Heart left ventricle (tissue), 13 donors: ENCODE data around the gene MEF2A.
A peak's percentile ranks its signal among the peaks of the same experiment; 100 is the strongest.

Experiments used
- CTCF ChIP-seq, 12 donors: fragments of 200-600 bp; sonication (generic) in 4 of 12; IDR thresholded peaks; one replicate each; pipeline versions ENCODE4 v1.5.0 to v1.8.0; 2018 to 2022; ENCODE audit warnings: antibody characterized with exemption in 12 of 12, mild to moderate bottlenecking in 5 of 12
- POLR2A ChIP-seq, 2 donors: fragments of 450-650 bp; IDR thresholded peaks; one replicate each; pipeline ENCODE4 v1.6.1; 2017; ENCODE audit warnings: antibody characterized with exemption in 2 of 2, mild to moderate bottlenecking in 2 of 2, moderate library complexity in 2 of 2
- donor health status: ischemic (EF 13 %, LVEDD 7.1; RV severe dilation, severe dysfunction).
- donor health status: DM: no; HTN: yes; CAD: no.
- donor health status: DM: no; HTN: no; CAD: no.
- donor health status: ischemic (EF 25% LVEDD 6.9; RV normal size, moderate dysfunction).
- donor health status: ischemic (EF 25% LVEDD 5.7; RV mildly dilated, moderate dysfunction).
- donor health status: ischemic (EF 35%, LVEDD 5.7; RV mildly dilated, moderate dysfunction).
- donor health status: nonischemic (EF 11% LVEDD 7.7; RV severe dilation, severe dysfunction).
- donor health status: DM: yes; HTN: yes; CAD: no.
- donor health status: PGD.
- donor health status: ischemic (EF 29% LVEDD 5.4; RV normal size, mild dysfunction).
- donor health status: nonischemic (EF 23%, LVEDD 6.1; RV moderate dilation, normal function).

- peak; percentile 78 to 92 (median 88) for TF ChIP-seq CTCF (IDR thresholded peaks at IDR 0.05)
- no peak for TF ChIP-seq POLR2A (IDR thresholded peaks at IDR 0.05)
Measured at GRCh38 chr15:99755692-99756409, 190.1 kb downstream of the MEF2A start.
